Neural progenitor cell (in vitro differentiated cells): ENCODE measurements around the gene COPS8. TPM values are rescaled to one million over a fixed set of nuclear protein-coding genes. Genes with fewer than 3 reads are reported as not detected.

Experiments used
- DNase-seq: peaks from one replicate; pipeline ENCODE4 v3.0.0-alpha.2; 2016; ENCODE audit warnings: low spot score
- H2AFZ ChIP-seq: fragments of 200-600 bp; sonication (generic); replicated peaks from 2 replicates; pipeline ENCODE4 v1.6.1; 2016; ENCODE audit warnings: antibody characterized with exemption
- H3F3A ChIP-seq: fragments of 200-600 bp; sonication (generic); 2 replicates; pipeline ENCODE4 v1.6.1; 2016; ENCODE audit warnings: antibody characterized with exemption, low read depth
- H3K27ac ChIP-seq: fragments of 200-600 bp; sonication (generic); 2 replicates; pipeline ENCODE4 v1.5.1; 2016; ENCODE audit warnings: mild to moderate bottlenecking
- H3K27me3 ChIP-seq: fragments of 200-600 bp; sonication (generic); 2 replicates; pipeline ENCODE4 v1.6.1; 2016; ENCODE audit warnings: mild to moderate bottlenecking, moderate library complexity
- H3K36me3 ChIP-seq: fragments of 200-600 bp; sonication (generic); 2 replicates; pipeline ENCODE4 v1.5.1; 2016
- H3K4me1 ChIP-seq: fragments of 200-600 bp; sonication (generic); 2 replicates; pipeline ENCODE4 v1.6.1; 2016; ENCODE audit warnings: mixed run types
- H3K4me2 ChIP-seq: fragments of 200-600 bp; sonication (generic); 2 replicates; pipeline ENCODE4 v1.6.1; 2016
- H3K4me3 ChIP-seq: fragments of 200-600 bp; sonication (generic); 2 replicates; pipeline ENCODE4 v1.5.1; 2016
- H3K79me2 ChIP-seq: fragments of 200-600 bp; sonication (generic); 2 replicates; pipeline ENCODE4 v1.6.1; 2016; ENCODE audit warnings: low read depth
- H3K9ac ChIP-seq: fragments of 200-600 bp; sonication (generic); 2 replicates; pipeline ENCODE4 v1.6.1; 2016
- H3K9me3 ChIP-seq: fragments of 200-600 bp; sonication (generic); 2 replicates; pipeline ENCODE4 v1.5.1; 2016; ENCODE audit warnings: low read depth
- H4K20me1 ChIP-seq: fragments of 200-600 bp; sonication (generic); 2 replicates; pipeline ENCODE4 v1.6.1; 2016; ENCODE audit warnings: low read depth
- H3K27ac Mint-ChIP-seq: 3 replicates; pipeline ENCODE4 v1.8.0; 2021; ENCODE audit warnings: mixed read lengths
- H3K27me3 Mint-ChIP-seq: 2 replicates; pipeline ENCODE4 v1.8.0; 2022; ENCODE audit warnings: low read depth, mild to moderate bottlenecking, inconsistent platforms, moderate library complexity, mixed read lengths; ENCODE audit not compliant: insufficient read depth
- H3K36me3 Mint-ChIP-seq: 3 replicates; pipeline ENCODE4 v1.8.0; 2021; ENCODE audit warnings: mixed read lengths
- H3K4me1 Mint-ChIP-seq: 3 replicates; pipeline ENCODE4 v1.8.0; 2021; ENCODE audit warnings: mixed read lengths
- H3K4me3 Mint-ChIP-seq: 3 replicates; pipeline ENCODE4 v1.8.0; 2021; ENCODE audit warnings: mild to moderate bottlenecking, moderate library complexity, mixed read lengths
- H3K9me3 Mint-ChIP-seq: 3 replicates; pipeline ENCODE4 v1.8.0; 2020; ENCODE audit warnings: mixed read lengths
- EZH2 ChIP-seq: fragments of 200-600 bp; sonication (generic); IDR thresholded peaks from 2 replicates; pipeline ENCODE4 v1.6.1; 2017; ENCODE audit warnings: antibody characterized with exemption, mild to moderate bottlenecking, moderate library complexity
- EZH2phosphoT487 ChIP-seq: fragments of 200-600 bp; sonication (generic); IDR thresholded peaks from 2 replicates; pipeline ENCODE4 v1.6.1; 2017; ENCODE audit warnings: antibody characterized with exemption
- total RNA-seq: library from RNA; depleted of rRNA; stranded (reverse); fragments of >200 nt; gene quantifications from 2 replicates; pipeline ENCODE4 v1.2.3, GENCODE V29; 2015; ENCODE audit warnings: low replicate concordance
- TF ChIP-seq, protein P1 (sequence below): fragments of 200-600 bp; sonication (generic); IDR thresholded peaks from 2 replicates; pipeline ENCODE4 v1.5.1; 2017; ENCODE audit warnings: antibody characterized with exemption, mild to moderate bottlenecking

The COPS8 gene
- total RNA-seq, 1 donor from 2014 or later: 267 TPM

DNA sequence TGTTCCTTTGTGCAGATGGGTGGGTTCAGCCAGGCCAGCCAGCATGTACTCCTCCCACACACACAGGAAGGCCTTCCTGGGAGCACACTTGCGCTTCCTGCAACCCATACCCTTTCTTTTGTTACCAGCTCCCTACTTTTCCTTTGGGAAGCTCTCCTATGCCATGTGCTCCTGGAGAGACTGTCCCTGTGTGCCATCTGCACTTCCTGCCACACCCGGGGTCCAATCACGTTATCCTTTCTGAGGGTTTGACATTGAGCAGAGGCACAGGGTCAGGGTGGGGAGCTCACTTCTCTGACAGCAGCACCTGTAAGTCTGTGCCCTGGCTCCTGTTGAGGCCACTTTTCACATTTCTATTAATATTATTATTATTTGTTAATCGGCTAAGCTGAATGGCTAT, 62.9 kb downstream of the COPS8 start:
- Histone ChIP-seq H2AFZ (no peak overlapping the region), H3K9ac (no peak overlapping the region), H3K27me3 (no peaks in the 10 kb centered on the region), H3K27ac (no peak overlapping the region), H3K4me3 (no peak overlapping the region), H4K20me1 (no peaks in the 10 kb centered on the region), H3F3A (peaks cover 4% of the 10 kb centered on the region), H3K4me1 (no peaks in the 10 kb centered on the region), H3K36me3 (no peaks in the 10 kb centered on the region), H3K4me2 (no peak overlapping the region), H3K9me3 (peaks cover 15% of the 10 kb centered on the region), H3K79me2 (no peaks in the 10 kb centered on the region)
- H3K9me3 Mint-ChIP-seq: peaks cover 31% of the 10 kb centered on the region
- H3K36me3 Mint-ChIP-seq: no peaks in the 10 kb centered on the region
- H3K27me3 Mint-ChIP-seq: no peaks in the 10 kb centered on the region
- no peak overlapping the region for H3K27ac Mint-ChIP-seq
- TF ChIP-seq, protein P1, sequence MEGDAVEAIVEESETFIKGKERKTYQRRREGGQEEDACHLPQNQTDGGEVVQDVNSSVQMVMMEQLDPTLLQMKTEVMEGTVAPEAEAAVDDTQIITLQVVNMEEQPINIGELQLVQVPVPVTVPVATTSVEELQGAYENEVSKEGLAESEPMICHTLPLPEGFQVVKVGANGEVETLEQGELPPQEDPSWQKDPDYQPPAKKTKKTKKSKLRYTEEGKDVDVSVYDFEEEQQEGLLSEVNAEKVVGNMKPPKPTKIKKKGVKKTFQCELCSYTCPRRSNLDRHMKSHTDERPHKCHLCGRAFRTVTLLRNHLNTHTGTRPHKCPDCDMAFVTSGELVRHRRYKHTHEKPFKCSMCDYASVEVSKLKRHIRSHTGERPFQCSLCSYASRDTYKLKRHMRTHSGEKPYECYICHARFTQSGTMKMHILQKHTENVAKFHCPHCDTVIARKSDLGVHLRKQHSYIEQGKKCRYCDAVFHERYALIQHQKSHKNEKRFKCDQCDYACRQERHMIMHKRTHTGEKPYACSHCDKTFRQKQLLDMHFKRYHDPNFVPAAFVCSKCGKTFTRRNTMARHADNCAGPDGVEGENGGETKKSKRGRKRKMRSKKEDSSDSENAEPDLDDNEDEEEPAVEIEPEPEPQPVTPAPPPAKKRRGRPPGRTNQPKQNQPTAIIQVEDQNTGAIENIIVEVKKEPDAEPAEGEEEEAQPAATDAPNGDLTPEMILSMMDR: no peak
- TF ChIP-seq EZH2 (no peak), EZH2phosphoT487 (no peak)
- no peak overlapping the region for H3K4me3 Mint-ChIP-seq
- H3K4me1 Mint-ChIP-seq: no peaks in the 10 kb centered on the region
- DNase-seq: no peak

DNA sequence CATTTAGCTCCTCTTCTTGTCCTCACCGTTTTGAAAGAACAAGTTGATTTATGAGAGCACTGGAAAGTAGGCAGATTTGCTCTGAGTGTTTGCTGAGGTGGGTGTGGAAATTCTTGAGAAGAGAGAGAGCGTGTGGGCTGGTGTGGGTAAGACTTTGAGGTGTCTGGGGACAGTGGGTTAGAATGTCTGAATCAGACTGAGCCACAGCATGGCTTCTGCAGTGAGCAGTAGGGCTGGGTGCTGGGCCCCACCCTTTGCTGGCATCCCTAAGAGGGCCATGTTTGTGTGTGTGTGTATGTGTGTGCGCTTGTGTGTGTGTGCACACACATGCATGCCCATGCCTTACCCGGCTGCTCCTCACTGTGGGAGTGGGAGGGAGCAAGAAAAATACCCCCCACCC, 63.7 kb downstream of the COPS8 start:
- DNase-seq: no peak
- Histone ChIP-seq H3K4me3 (no peak overlapping the region), H4K20me1 (no peaks in the 10 kb centered on the region), H3K4me1 (no peaks in the 10 kb centered on the region), H3F3A (peaks cover 4% of the 10 kb centered on the region), H3K4me2 (no peak overlapping the region), H3K9me3 (peaks cover 15% of the 10 kb centered on the region), H3K27ac (no peak overlapping the region), H2AFZ (no peak overlapping the region), H3K79me2 (no peaks in the 10 kb centered on the region), H3K36me3 (no peaks in the 10 kb centered on the region), H3K9ac (no peak overlapping the region), H3K27me3 (no peaks in the 10 kb centered on the region)
- H3K27me3 Mint-ChIP-seq: no peaks in the 10 kb centered on the region
- no peak overlapping the region for H3K4me3 Mint-ChIP-seq
- H3K36me3 Mint-ChIP-seq: no peaks in the 10 kb centered on the region
- TF ChIP-seq, protein P1: no peak
- TF ChIP-seq EZH2phosphoT487: no peak
- TF ChIP-seq EZH2: no peak
- no peak overlapping the region for H3K27ac Mint-ChIP-seq
- H3K9me3 Mint-ChIP-seq: peaks cover 31% of the 10 kb centered on the region
- H3K4me1 Mint-ChIP-seq: no peaks in the 10 kb centered on the region
